Cardiac muscle cell (in vitro differentiated cells and primary cell): ENCODE measurements around the gene BLTP2. TPM values are rescaled to one million over a fixed set of nuclear protein-coding genes. Genes with fewer than 3 reads are reported as not detected.
"Not testable (repeated sequence)": the region's sequence is repeated elsewhere in the genome, so short reads cannot be mapped to it uniquely, and the experiment has no call there.

Experiments
- DNase-seq, 2 donors: peaks; one replicate each; pipeline versions ENCODE4 v3.0.0 to v3.0.0-alpha.2; 2010 to 2017; ENCODE audit warnings: low read depth in 1 of 2, low spot score in 1 of 2
- H3K27ac ChIP-seq: fragments of 200-600 bp; sonication (generic); 2 replicates; pipeline ENCODE4 v1.5.1; 2016
- H3K27me3 ChIP-seq: fragments of 200-600 bp; sonication (generic); 2 replicates; pipeline ENCODE4 v1.6.0; 2016; ENCODE audit warnings: control low read depth
- H3K36me3 ChIP-seq: fragments of 200-600 bp; sonication (generic); 2 replicates; pipeline ENCODE4 v1.5.1; 2016; ENCODE audit warnings: control low read depth
- H3K4me1 ChIP-seq: fragments of 200-600 bp; sonication (generic); 2 replicates; pipeline ENCODE4 v1.8.1; 2017; ENCODE audit warnings: low read depth, mild to moderate bottlenecking, mixed run types
- H3K4me3 ChIP-seq: fragments of 200-600 bp; sonication (generic); 2 replicates; pipeline ENCODE4 v1.5.1; 2016; ENCODE audit warnings: mild to moderate bottlenecking
- H3K9me3 ChIP-seq: fragments of 200-600 bp; sonication (generic); 2 replicates; pipeline ENCODE4 v1.5.1; 2017; ENCODE audit warnings: low read depth, mild to moderate bottlenecking, control low read depth
- CTCF ChIP-seq: IDR thresholded peaks from 2 replicates; pipeline ENCODE4 v1.5.1; 2012; ENCODE audit warnings: low read depth, mild to moderate bottlenecking, low read length
- polyA plus RNA-seq: library from polyadenylated mRNA; unstranded; fragments of >200 nt; fragmentation: Nextera tagmentation; extraction: Ambion mirVana; gene quantifications from 2 replicates; pipeline ENCODE4 v1.2.1, GENCODE V29; 2016
- total RNA-seq: library from RNA; depleted of rRNA; stranded (reverse); fragments of >200 nt; gene quantifications from 2 replicates; pipeline ENCODE4 v1.2.3, GENCODE V29; 2016

The BLTP2 gene
- total and polyA plus RNA-seq, 2 experiments from 2014 or later, result 49.2 to 67.3 TPM

GRCh38 chr17:28667870-28668269 lies 22.9 kb upstream of the BLTP2 start:
- Histone ChIP-seq H3K36me3 (peaks cover 34% of the 10 kb centered on the region), H3K9me3 (no peaks in the 10 kb centered on the region)
- TF ChIP-seq CTCF, result no peak

GRCh38 chr17:28665994-28666393 lies 21.0 kb upstream of the BLTP2 start:
- peaks cover 18% of the 10 kb centered on the region for H3K36me3 ChIP-seq
- no peaks in the 10 kb centered on the region for H3K27me3 ChIP-seq
- no peak overlapping the region for H3K4me3 ChIP-seq
- no peak for DNase-seq
- H3K4me1 ChIP-seq, result peaks cover 9% of the 10 kb centered on the region
- TF ChIP-seq CTCF, result no peak
- H3K27ac ChIP-seq, result no peak overlapping the region
- H3K9me3 ChIP-seq, result no peaks in the 10 kb centered on the region

More at GRCh38 chr17:28667870-28668269, 22.9 kb upstream of the BLTP2 start:
- H3K27me3 ChIP-seq, result no peaks in the 10 kb centered on the region
- H3K27ac ChIP-seq, result no peak overlapping the region
- DNase-seq, result no peak
- no peak overlapping the region for H3K4me3 ChIP-seq
- peaks cover 8% of the 10 kb centered on the region for H3K4me1 ChIP-seq

- H3K4me3 ChIP-seq, result no peak overlapping the region
These were observed 18.8 kb upstream of the BLTP2 start for GRCh38 chr17:28663723-28664122.

GRCh38 chr17:28662527-28662829 lies 17.5 kb upstream of the BLTP2 start:
- H3K27me3 ChIP-seq, result no peaks in the 10 kb centered on the region
- H3K4me1 ChIP-seq, result peaks cover 14% of the 10 kb centered on the region
- no peak for DNase-seq
- H3K36me3 ChIP-seq, result peaks cover 7% of the 10 kb centered on the region
- H3K27ac ChIP-seq, result peak overlapping the region; percentile 98
- peak overlapping the region; percentile 73 for H3K4me3 ChIP-seq
- H3K9me3 ChIP-seq, result no peaks in the 10 kb centered on the region
- TF ChIP-seq CTCF, result no peak

More at GRCh38 chr17:28663723-28664122, 18.8 kb upstream of the BLTP2 start:
- H3K9me3 ChIP-seq, result no peaks in the 10 kb centered on the region
- no peak for DNase-seq
- H3K4me1 ChIP-seq, result peaks cover 14% of the 10 kb centered on the region
- TF ChIP-seq CTCF, result no peak
- H3K36me3 ChIP-seq, result peaks cover 13% of the 10 kb centered on the region
- H3K27me3 ChIP-seq, result no peaks in the 10 kb centered on the region
- no peak overlapping the region for H3K27ac ChIP-seq

- TF ChIP-seq CTCF, result no peak
- Histone ChIP-seq H3K27me3 (no peaks in the 10 kb centered on the region), H3K27ac (peak within 1 kb of the TSS; percentile 98), H3K9me3 (no peaks in the 10 kb centered on the region), H3K4me3 (peak within 1 kb of the TSS; percentile 73), H3K36me3 (peaks cover 7% of the 10 kb centered on the region), H3K4me1 (peaks cover 14% of the 10 kb centered on the region)
- peak; percentile 88 to 93 for DNase-seq
These were observed 16.9 kb upstream of the BLTP2 start, which contains the start of the genes SDF2 and SUPT6H for GRCh38 chr17:28661635-28662526. Gene SDF2 (minus strand): TSS chr17:28661906. CDS start chr17:28661876, 30 bp downstream. Gene SUPT6H (plus strand): TSS chr17:28662205. CDS start chr17:28673402, 11,197 bp downstream.

- not testable (repeated sequence) for DNase-seq, H3K36me3 ChIP-seq, H3K4me3 ChIP-seq, H3K27me3 ChIP-seq, H3K9me3 ChIP-seq, H3K27ac ChIP-seq
- H3K4me1 ChIP-seq, result peaks cover 14% of the 10 kb centered on the region
These were observed 14.5 kb upstream of the BLTP2 start for GRCh38 chr17:28659497-28659881.

- not testable (repeated sequence) for DNase-seq, H3K36me3 ChIP-seq, H3K27ac ChIP-seq, H3K9me3 ChIP-seq, H3K4me3 ChIP-seq, H3K27me3 ChIP-seq
- peaks cover 14% of the 10 kb centered on the region for H3K4me1 ChIP-seq
These were observed 14.0 kb upstream of the BLTP2 start for GRCh38 chr17:28658766-28659496.

GRCh38 chr17:28658342-28658741 lies 13.4 kb upstream of the BLTP2 start:
- not testable (repeated sequence) for DNase-seq, H3K4me3 ChIP-seq, H3K27ac ChIP-seq, H3K27me3 ChIP-seq, H3K36me3 ChIP-seq, H3K9me3 ChIP-seq
- H3K4me1 ChIP-seq, result peaks cover 11% of the 10 kb centered on the region
